Sigmoid colon (tissue), 7 donors: ENCODE results near the gene TF. TPM values are rescaled to one million over a fixed set of nuclear protein-coding genes. Genes with fewer than 3 reads are reported as not detected.

Source experiments
- DNase-seq: peaks from one replicate; pipeline ENCODE4 v3.0.0-alpha.2; 2019
- H3K27ac ChIP-seq, 4 donors: fragments of 200-600 bp; sonication (generic); one replicate each; pipeline ENCODE4 v1.5.1; 2016 to 2019; ENCODE audit warnings: mild to moderate bottlenecking in 1 of 4
- H3K27me3 ChIP-seq, 3 donors: fragments of 200-600 bp; sonication (generic); one replicate each; pipeline ENCODE4 v1.5.1; 2019; ENCODE audit warnings: mild to moderate bottlenecking in 1 of 3
- H3K36me3 ChIP-seq, 4 donors: fragments of 200-600 bp; sonication (generic); one replicate each; pipeline ENCODE4 v1.5.1; 2016 to 2019
- H3K4me1 ChIP-seq, 4 donors: fragments of 200-600 bp; sonication (generic); one replicate each; pipeline ENCODE4 v1.5.1; 2017 to 2019
- H3K4me3 ChIP-seq, 4 donors: fragments of 200-600 bp; sonication (generic); one replicate each; pipeline ENCODE4 v1.5.1; 2017 to 2019; ENCODE audit warnings: mild to moderate bottlenecking in 2 of 4, moderate library complexity in 1 of 4
- H3K9me3 ChIP-seq, 4 donors: fragments of 200-600 bp in 3 of 4; sonication (generic) in 3 of 4; one replicate each; pipeline versions ENCODE4 v1.5.1 to v1.6.1; 2013 to 2019
- EP300 ChIP-seq, 4 donors: sonication (generic); formaldehyde crosslinking; IDR thresholded peaks; one replicate each; pipeline ENCODE4 v1.6.1; 2017; ENCODE audit warnings: antibody characterized with exemption in 4 of 4
- POLR2A ChIP-seq, 2 donors: fragments of 450-650 bp; IDR thresholded peaks; one replicate each; pipeline ENCODE4 v1.6.1; 2016; ENCODE audit warnings: antibody characterized with exemption in 2 of 2, mild to moderate bottlenecking in 2 of 2, moderate library complexity in 2 of 2
- POLR2AphosphoS5 ChIP-seq, 4 donors: sonication (generic); formaldehyde crosslinking; IDR thresholded peaks; one replicate each; pipeline ENCODE4 v1.6.1; 2017; ENCODE audit warnings: antibody characterized with exemption in 4 of 4
- WGBS, 2 donors: extraction: QIAGEN DNeasy Blood & Tissue Kit; methylation state at CpG; one replicate each; pipeline ENCODE4 v1.1.7; 2013; 5-methylcytosine and 5-hydroxymethylcytosine counted together
- intact Hi-C: fragments of 100-400 bp; cut with DNase I; formaldehyde crosslinking; loops from one replicate; pipeline ENCODE4 v1.15.1; 2023
- polyA plus RNA-seq, 3 donors: library from polyadenylated mRNA; stranded (reverse); fragments of 200-250 nt; gene quantifications; one replicate each; pipeline ENCODE4 v1.2.3, GENCODE V29; 2013
- total RNA-seq, 4 donors: library from RNA; depleted of rRNA; stranded (reverse); fragments of >200 nt; gene quantifications; one replicate each; pipeline ENCODE4 v1.1.0, GENCODE V29; 2016
- TF ChIP-seq, protein P1 (sequence below), 4 experiments: fragments of 450-650 bp in 3 of 4; fragments of 200-600 bp in 1 of 4; IDR thresholded peaks; one replicate each; pipeline ENCODE4 v1.5.1; 2016 to 2019; ENCODE audit warnings: antibody characterized with exemption in 4 of 4, mild to moderate bottlenecking in 3 of 4, moderate library complexity in 2 of 4
- donor health status: healthy with polysubstance abuse.
- donor health status: Bipolar disorder and iron deficiency.
- donor health status: healthy.

Gene TF
- total and polyA plus RNA-seq, 7 donors: under 0.01 to 14.8 (median 1.8) TPM

DNA sequence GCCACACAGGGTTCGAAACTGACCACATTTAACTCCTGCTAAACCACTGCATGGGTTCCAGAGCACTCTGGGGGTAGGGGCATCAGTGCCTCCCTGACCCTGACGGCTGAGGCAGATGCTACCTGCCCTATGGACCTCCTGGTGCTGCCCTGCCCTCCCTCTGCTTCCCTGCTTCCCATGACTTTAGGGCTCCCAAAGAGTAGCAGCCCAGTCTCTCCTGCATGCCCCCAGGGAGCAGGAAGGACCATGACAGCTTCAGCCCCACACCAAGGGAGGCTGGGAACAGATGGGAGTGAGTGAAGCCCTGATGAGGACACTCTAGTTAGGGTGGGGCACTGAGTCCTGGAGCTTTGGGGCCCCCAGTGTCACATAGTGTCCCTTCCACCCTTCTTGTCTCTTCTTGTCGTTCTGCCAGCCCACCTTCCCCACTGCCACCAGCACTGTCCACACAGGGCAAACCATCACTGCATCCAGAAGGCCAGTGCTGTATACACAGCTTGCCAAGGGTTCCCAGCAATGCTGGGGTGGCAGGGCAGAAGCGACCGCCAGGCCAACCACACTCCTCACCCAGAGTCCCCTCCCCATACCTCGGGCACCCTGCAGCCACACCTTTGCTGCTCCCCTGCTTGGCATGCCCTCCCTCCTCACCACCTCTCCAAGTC is 90.4 kb downstream of the TF start:
- Histone ChIP-seq H3K27me3 (no peaks in the 10 kb centered on the region), H3K4me1 (no peaks in the 10 kb centered on the region), H3K27ac (no peak overlapping the region), H3K4me3 (no peak overlapping the region), H3K36me3 (peaks cover 0 to 23% (median 3%) of the 10 kb centered on the region in 4 donors), H3K9me3 (no peaks in the 10 kb centered on the region)
- TF ChIP-seq, protein P1, sequence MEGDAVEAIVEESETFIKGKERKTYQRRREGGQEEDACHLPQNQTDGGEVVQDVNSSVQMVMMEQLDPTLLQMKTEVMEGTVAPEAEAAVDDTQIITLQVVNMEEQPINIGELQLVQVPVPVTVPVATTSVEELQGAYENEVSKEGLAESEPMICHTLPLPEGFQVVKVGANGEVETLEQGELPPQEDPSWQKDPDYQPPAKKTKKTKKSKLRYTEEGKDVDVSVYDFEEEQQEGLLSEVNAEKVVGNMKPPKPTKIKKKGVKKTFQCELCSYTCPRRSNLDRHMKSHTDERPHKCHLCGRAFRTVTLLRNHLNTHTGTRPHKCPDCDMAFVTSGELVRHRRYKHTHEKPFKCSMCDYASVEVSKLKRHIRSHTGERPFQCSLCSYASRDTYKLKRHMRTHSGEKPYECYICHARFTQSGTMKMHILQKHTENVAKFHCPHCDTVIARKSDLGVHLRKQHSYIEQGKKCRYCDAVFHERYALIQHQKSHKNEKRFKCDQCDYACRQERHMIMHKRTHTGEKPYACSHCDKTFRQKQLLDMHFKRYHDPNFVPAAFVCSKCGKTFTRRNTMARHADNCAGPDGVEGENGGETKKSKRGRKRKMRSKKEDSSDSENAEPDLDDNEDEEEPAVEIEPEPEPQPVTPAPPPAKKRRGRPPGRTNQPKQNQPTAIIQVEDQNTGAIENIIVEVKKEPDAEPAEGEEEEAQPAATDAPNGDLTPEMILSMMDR (IDR thresholded peaks at IDR 0.05): no peak
- TF ChIP-seq POLR2A (IDR thresholded peaks at IDR 0.05) (no peak), POLR2AphosphoS5 (IDR thresholded peaks at IDR 0.05) (no peak), EP300 (IDR thresholded peaks at IDR 0.05) (no peak)
- intact Hi-C loops: no loop called here
- WGBS, 2 donors: 75 to 81% methylated on average over 6 of the region's 6 CpGs
- DNase-seq: no peak

DNA sequence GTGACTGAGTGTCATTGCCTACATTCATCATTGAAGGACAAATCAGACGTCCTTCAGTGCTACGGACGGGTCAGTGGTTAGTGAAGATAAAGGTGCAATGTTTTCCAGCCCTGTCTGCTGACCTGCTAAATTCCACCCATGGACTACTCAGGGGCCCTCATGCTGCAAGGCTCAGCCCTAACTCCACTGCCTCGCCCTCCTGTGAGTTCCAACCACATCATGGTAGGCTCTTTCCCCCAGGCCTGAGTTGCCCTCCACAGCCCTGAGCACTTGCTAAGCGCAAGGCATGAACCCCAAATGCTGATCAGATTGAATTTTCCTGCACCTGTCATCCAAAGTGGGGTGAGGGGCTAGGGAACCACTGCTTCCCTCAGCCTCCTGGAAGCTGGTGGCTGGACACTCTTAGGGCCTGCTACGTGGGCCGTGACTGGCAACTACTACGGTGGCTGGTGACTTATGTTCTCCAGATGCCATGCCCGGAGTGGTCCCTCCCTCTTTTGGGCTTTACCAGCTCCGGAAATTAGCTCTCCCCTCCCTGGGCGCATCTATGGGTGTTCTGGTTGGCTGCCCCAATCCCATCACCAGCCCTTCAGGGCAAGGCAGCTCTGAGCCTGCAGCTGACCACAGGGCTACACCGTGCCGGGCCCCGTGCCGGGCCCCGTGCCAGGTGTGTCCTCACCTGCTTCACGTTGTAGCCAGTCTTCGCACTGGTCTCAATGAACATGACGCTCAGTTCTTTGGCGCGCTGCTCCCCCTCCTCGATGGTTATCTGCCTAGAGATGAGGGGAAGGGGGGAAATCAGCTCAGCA is 91.5 kb downstream of the TF start:
- no peaks in the 10 kb centered on the region for H3K9me3 ChIP-seq
- DNase-seq: no peak

DNA sequence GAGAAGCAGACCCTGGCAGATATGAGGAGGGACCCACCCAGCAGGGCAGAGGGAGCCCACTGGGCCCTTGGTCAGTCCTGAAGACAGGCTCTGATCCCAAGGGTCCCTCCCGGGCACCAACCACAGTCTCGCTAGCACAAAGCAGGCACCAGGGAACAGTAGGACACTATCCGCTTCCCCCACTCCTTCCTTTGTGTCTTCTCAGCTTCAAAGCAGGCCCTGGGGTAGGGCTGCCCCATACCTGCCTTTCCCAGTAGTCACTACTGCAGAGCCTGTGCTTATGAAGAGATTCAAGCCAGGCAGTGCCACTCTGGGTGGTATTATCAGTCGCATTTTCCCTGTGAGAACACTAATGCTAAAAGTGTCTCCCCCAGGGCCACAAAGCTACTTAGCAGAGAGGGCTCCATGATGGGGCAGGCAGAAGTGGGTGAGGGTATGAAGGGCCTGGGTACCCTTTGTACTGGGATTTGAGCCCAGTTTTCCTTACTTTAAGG is 92.2 kb downstream of the TF start:
- intact Hi-C loops: no loop called here

More for the DNA sequence above, 91.5 kb downstream of the TF start:
- Histone ChIP-seq H3K27ac (no peak overlapping the region), H3K36me3 (peaks cover 0 to 17% (median 3%) of the 10 kb centered on the region in 4 donors), H3K4me3 (no peak overlapping the region), H3K4me1 (no peaks in the 10 kb centered on the region), H3K27me3 (no peaks in the 10 kb centered on the region)
- intact Hi-C loops: no loop called here
- TF ChIP-seq POLR2AphosphoS5 (IDR thresholded peaks at IDR 0.05) (no peak), POLR2A (IDR thresholded peaks at IDR 0.05) (no peak), EP300 (IDR thresholded peaks at IDR 0.05) (no peak)
- TF ChIP-seq, protein P1 (IDR thresholded peaks at IDR 0.05): no peak
- 90 to 94% methylated on average over 22 of the region's 22 CpGs for WGBS, 2 donors

DNA sequence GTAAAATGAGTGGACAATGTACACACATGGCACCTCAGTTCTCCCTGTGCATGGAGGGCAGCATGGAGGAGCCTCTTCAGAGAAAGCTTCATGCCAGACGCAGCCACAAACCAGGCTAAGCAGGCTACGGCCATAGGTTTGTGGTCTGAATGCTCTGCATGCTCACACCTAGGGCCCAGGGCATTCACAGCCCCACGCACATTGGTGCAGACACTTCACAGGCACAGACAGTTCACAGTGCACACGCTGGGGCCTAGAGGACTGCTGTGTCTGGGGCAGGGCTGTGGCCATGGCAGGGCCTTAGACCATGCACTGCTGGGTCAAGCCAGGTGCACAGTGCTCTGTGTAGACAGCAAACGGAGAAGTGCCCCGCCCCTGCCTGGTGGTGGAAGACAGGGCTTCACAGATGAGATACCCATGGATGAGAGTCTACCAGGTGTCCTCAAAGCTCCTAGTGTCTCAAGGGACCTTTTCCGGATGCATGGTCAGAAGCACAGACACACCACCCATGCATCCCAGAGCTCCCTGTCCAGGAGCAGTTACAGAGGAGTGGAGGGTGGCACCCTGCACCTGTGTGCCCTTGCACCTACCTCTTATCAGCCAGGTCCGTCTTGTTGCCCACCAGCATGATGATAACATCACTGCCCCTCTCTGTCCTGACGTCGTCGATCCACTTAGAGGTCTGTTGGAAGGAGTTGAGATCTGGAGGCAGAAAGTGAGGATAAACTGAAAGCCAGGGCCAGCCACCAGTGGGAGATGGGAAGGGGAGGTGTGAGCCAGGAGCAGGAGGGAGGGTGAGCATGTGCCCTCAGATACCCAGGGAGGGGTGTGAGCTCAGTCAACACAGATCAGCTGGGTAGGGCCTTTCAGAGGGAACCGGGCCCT is 93.0 kb downstream of the TF start:
- intact Hi-C loops: no loop called here
- no peaks in the 10 kb centered on the region for H3K9me3 ChIP-seq
- H3K27me3 ChIP-seq: no peaks in the 10 kb centered on the region
- H3K4me1 ChIP-seq: no peaks in the 10 kb centered on the region
- H3K4me3 ChIP-seq: no peak overlapping the region
- no peak overlapping the region for H3K27ac ChIP-seq
- WGBS, 2 donors: 79 to 88% methylated on average over 12 of the region's 12 CpGs
- TF ChIP-seq POLR2A (IDR thresholded peaks at IDR 0.05): no peak
- TF ChIP-seq, protein P1 (IDR thresholded peaks at IDR 0.05): no peak
- TF ChIP-seq EP300 (IDR thresholded peaks at IDR 0.05): no peak
- no peak for TF ChIP-seq POLR2AphosphoS5 (IDR thresholded peaks at IDR 0.05)
- DNase-seq: no peak
- peaks cover 0 to 11% (median 3%) of the 10 kb centered on the region in 4 donors for H3K36me3 ChIP-seq

More for the DNA sequence above, 92.2 kb downstream of the TF start:
- WGBS, 2 donors: 92 to 97% methylated on average over 4 of the region's 4 CpGs
- Histone ChIP-seq H3K27ac (no peak overlapping the region), H3K4me1 (no peaks in the 10 kb centered on the region), H3K36me3 (peaks cover 0 to 17% (median 3%) of the 10 kb centered on the region in 4 donors), H3K27me3 (no peaks in the 10 kb centered on the region), H3K9me3 (no peaks in the 10 kb centered on the region), H3K4me3 (no peak overlapping the region)
- no peak for DNase-seq
- TF ChIP-seq EP300 (IDR thresholded peaks at IDR 0.05) (no peak), POLR2A (IDR thresholded peaks at IDR 0.05) (no peak), POLR2AphosphoS5 (IDR thresholded peaks at IDR 0.05) (no peak)
- TF ChIP-seq, protein P1 (IDR thresholded peaks at IDR 0.05): no peak
